ENCODE measurements around the gene ADCY9.
"Not testable (repeated sequence)": the region's sequence is repeated elsewhere in the genome, so short reads cannot be mapped to it uniquely, and the experiment has no call there.

The ADCY9 gene

GRCh38 chr16:3957344-3957980 lies 158.8 kb downstream of the ADCY9 start:
- H3K4me3 ChIP-seq (ENCODE audit: low read depth, low read length) = no peak overlapping the region
- no peaks in the 10 kb centered on the region for H3K27me3 ChIP-seq (ENCODE audit: control insufficient read depth, insufficient read depth, low read length)
- H3K4me1 ChIP-seq (ENCODE audit: control insufficient read depth, insufficient read depth, low read length) = no peaks in the 10 kb centered on the region
- H3K9me3 ChIP-seq (ENCODE audit: control insufficient read depth, insufficient read depth, low read length) = no peaks in the 10 kb centered on the region
- H3K36me3 ChIP-seq (ENCODE audit: control insufficient read depth, insufficient read depth, low read length) = no peaks in the 10 kb centered on the region
- H3K9ac ChIP-seq (ENCODE audit: low read depth, low read length) = no peak overlapping the region

- H3K36me3 ChIP-seq (ENCODE audit: control insufficient read depth, insufficient read depth, low read length) = no peaks in the 10 kb centered on the region
- H3K9ac ChIP-seq (ENCODE audit: low read depth, low read length) = no peak overlapping the region
- no peaks in the 10 kb centered on the region for H3K27me3 ChIP-seq (ENCODE audit: control insufficient read depth, insufficient read depth, low read length)
- no peaks in the 10 kb centered on the region for H3K9me3 ChIP-seq (ENCODE audit: control insufficient read depth, insufficient read depth, low read length)
- H3K4me1 ChIP-seq (ENCODE audit: control insufficient read depth, insufficient read depth, low read length) = no peaks in the 10 kb centered on the region
- H3K4me3 ChIP-seq (ENCODE audit: low read depth, low read length) = no peak overlapping the region
Measured at GRCh38 chr16:3954411-3954921, 161.8 kb downstream of the ADCY9 start.

GRCh38 chr16:3953728-3954410 lies 162.4 kb downstream of the ADCY9 start:
- no peaks in the 10 kb centered on the region for H3K4me1 ChIP-seq (ENCODE audit: control insufficient read depth, insufficient read depth, low read length)
- H3K36me3 ChIP-seq (ENCODE audit: control insufficient read depth, insufficient read depth, low read length) = no peaks in the 10 kb centered on the region
- no peak overlapping the region for H3K4me3 ChIP-seq (ENCODE audit: low read depth, low read length)
- no peak overlapping the region for H3K9ac ChIP-seq (ENCODE audit: low read depth, low read length)
- no peaks in the 10 kb centered on the region for H3K9me3 ChIP-seq (ENCODE audit: control insufficient read depth, insufficient read depth, low read length)
- H3K27me3 ChIP-seq (ENCODE audit: control insufficient read depth, insufficient read depth, low read length) = no peaks in the 10 kb centered on the region

GRCh38 chr16:3952737-3953131 lies 163.5 kb downstream of the ADCY9 start:
- H3K27me3 ChIP-seq (ENCODE audit: control insufficient read depth, insufficient read depth, low read length) = no peaks in the 10 kb centered on the region
- H3K4me1 ChIP-seq (ENCODE audit: control insufficient read depth, insufficient read depth, low read length) = no peaks in the 10 kb centered on the region
- H3K4me3 ChIP-seq (ENCODE audit: low read depth, low read length) = no peak overlapping the region
- H3K9me3 ChIP-seq (ENCODE audit: control insufficient read depth, insufficient read depth, low read length) = no peaks in the 10 kb centered on the region
- no peaks in the 10 kb centered on the region for H3K36me3 ChIP-seq (ENCODE audit: control insufficient read depth, insufficient read depth, low read length)
- no peak overlapping the region for H3K9ac ChIP-seq (ENCODE audit: low read depth, low read length)

GRCh38 chr16:3951861-3952736 lies 164.1 kb downstream of the ADCY9 start:
- no peaks in the 10 kb centered on the region for H3K27me3 ChIP-seq (ENCODE audit: control insufficient read depth, insufficient read depth, low read length)
- H3K36me3 ChIP-seq (ENCODE audit: control insufficient read depth, insufficient read depth, low read length) = no peaks in the 10 kb centered on the region
- H3K9me3 ChIP-seq (ENCODE audit: control insufficient read depth, insufficient read depth, low read length) = no peaks in the 10 kb centered on the region
- no peak overlapping the region for H3K4me3 ChIP-seq (ENCODE audit: low read depth, low read length)
- no peaks in the 10 kb centered on the region for H3K4me1 ChIP-seq (ENCODE audit: control insufficient read depth, insufficient read depth, low read length)
- no peak overlapping the region for H3K9ac ChIP-seq (ENCODE audit: low read depth, low read length)

GRCh38 chr16:3951380-3951779 lies 164.9 kb downstream of the ADCY9 start:
- H3K9me3 ChIP-seq (ENCODE audit: control insufficient read depth, insufficient read depth, low read length); H3K9ac ChIP-seq (ENCODE audit: low read depth, low read length); H3K4me3 ChIP-seq (ENCODE audit: low read depth, low read length); H3K4me1 ChIP-seq (ENCODE audit: control insufficient read depth, insufficient read depth, low read length); H3K27me3 ChIP-seq (ENCODE audit: control insufficient read depth, insufficient read depth, low read length); H3K36me3 ChIP-seq (ENCODE audit: control insufficient read depth, insufficient read depth, low read length): not testable (repeated sequence)

- H3K4me3 ChIP-seq (ENCODE audit: low read depth, low read length) = no peak overlapping the region
- H3K36me3 ChIP-seq (ENCODE audit: control insufficient read depth, insufficient read depth, low read length) = no peaks in the 10 kb centered on the region
- H3K27me3 ChIP-seq (ENCODE audit: control insufficient read depth, insufficient read depth, low read length) = no peaks in the 10 kb centered on the region
- H3K9ac ChIP-seq (ENCODE audit: low read depth, low read length) = no peak overlapping the region
- no peaks in the 10 kb centered on the region for H3K9me3 ChIP-seq (ENCODE audit: control insufficient read depth, insufficient read depth, low read length)
- H3K4me1 ChIP-seq (ENCODE audit: control insufficient read depth, insufficient read depth, low read length) = no peaks in the 10 kb centered on the region
Measured at GRCh38 chr16:3950343-3951193, 165.7 kb downstream of the ADCY9 start.

GRCh38 chr16:3949946-3950342 lies 166.3 kb downstream of the ADCY9 start:
- H3K9me3 ChIP-seq (ENCODE audit: control insufficient read depth, insufficient read depth, low read length) = no peaks in the 10 kb centered on the region
- H3K36me3 ChIP-seq (ENCODE audit: control insufficient read depth, insufficient read depth, low read length) = no peaks in the 10 kb centered on the region
- no peak overlapping the region for H3K9ac ChIP-seq (ENCODE audit: low read depth, low read length)
- no peaks in the 10 kb centered on the region for H3K4me1 ChIP-seq (ENCODE audit: control insufficient read depth, insufficient read depth, low read length)
- no peaks in the 10 kb centered on the region for H3K27me3 ChIP-seq (ENCODE audit: control insufficient read depth, insufficient read depth, low read length)
- no peak overlapping the region for H3K4me3 ChIP-seq (ENCODE audit: low read depth, low read length)

GRCh38 chr16:3949287-3949686 lies 167.0 kb downstream of the ADCY9 start:
- Histone ChIP-seq H3K36me3 (ENCODE audit: control insufficient read depth, insufficient read depth, low read length) (no peaks in the 10 kb centered on the region), H3K4me1 (ENCODE audit: control insufficient read depth, insufficient read depth, low read length) (no peaks in the 10 kb centered on the region), H3K9ac (ENCODE audit: low read depth, low read length) (no peak overlapping the region), H3K9me3 (ENCODE audit: control insufficient read depth, insufficient read depth, low read length) (no peaks in the 10 kb centered on the region), H3K27me3 (ENCODE audit: control insufficient read depth, insufficient read depth, low read length) (no peaks in the 10 kb centered on the region), H3K4me3 (ENCODE audit: low read depth, low read length) (no peak overlapping the region)

GRCh38 chr16:3948378-3948995 lies 167.8 kb downstream of the ADCY9 start:
- Histone ChIP-seq H3K27me3 (ENCODE audit: control insufficient read depth, insufficient read depth, low read length) (no peaks in the 10 kb centered on the region), H3K36me3 (ENCODE audit: control insufficient read depth, insufficient read depth, low read length) (no peaks in the 10 kb centered on the region), H3K4me1 (ENCODE audit: control insufficient read depth, insufficient read depth, low read length) (no peaks in the 10 kb centered on the region), H3K4me3 (ENCODE audit: low read depth, low read length) (no peak overlapping the region), H3K9me3 (ENCODE audit: control insufficient read depth, insufficient read depth, low read length) (no peaks in the 10 kb centered on the region), H3K9ac (ENCODE audit: low read depth, low read length) (no peak overlapping the region)

All from iPS-15b (cell line).